Prostate gland (tissue), 2 donors: Measurements from ENCODE around the gene ARID4A.
"Not testable (repeated sequence)": the region's sequence is repeated elsewhere in the genome, so short reads cannot be mapped to it uniquely, and the experiment has no call there.

ENCODE experiments used
- POLR2A ChIP-seq: fragments of 450-650 bp; IDR thresholded peaks from one replicate; pipeline ENCODE4 v1.6.1; 2016; ENCODE audit warnings: antibody characterized with exemption, mild to moderate bottlenecking
- TF ChIP-seq, protein P1 (sequence below), 4 experiments: fragments of 200-600 bp in 2 of 4; fragments of 450-650 bp in 2 of 4; sonication (generic) in 2 of 4; IDR thresholded peaks; 1 replicate in 3 of 4; 2 replicates in 1 of 4; pipeline ENCODE4 v1.5.1; 2016 to 2019; ENCODE audit warnings: antibody characterized with exemption in 4 of 4, mild to moderate bottlenecking in 2 of 4, moderate library complexity in 2 of 4

DNA sequence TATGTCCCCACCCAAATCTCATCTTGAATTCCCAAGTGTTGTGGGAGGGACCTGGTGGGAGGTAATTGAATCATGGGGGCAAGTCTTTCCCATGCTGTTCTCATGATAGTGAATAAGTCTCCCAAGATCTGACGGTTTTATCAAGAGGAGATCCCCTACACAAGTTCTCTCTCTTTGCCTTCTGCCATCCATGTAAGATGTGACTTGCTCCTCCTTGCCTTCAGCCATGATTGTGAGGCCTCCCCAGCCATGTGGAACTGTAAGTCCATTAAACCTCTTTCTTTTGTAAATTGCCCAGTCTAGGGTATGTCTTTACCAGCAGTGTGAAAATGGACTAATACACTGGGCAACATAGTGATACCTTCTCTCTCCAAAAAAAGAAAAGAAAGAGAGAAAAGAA lies 118.6 kb downstream of the ARID4A start:
- not testable (repeated sequence) for TF ChIP-seq POLR2A
- TF ChIP-seq, protein P1, sequence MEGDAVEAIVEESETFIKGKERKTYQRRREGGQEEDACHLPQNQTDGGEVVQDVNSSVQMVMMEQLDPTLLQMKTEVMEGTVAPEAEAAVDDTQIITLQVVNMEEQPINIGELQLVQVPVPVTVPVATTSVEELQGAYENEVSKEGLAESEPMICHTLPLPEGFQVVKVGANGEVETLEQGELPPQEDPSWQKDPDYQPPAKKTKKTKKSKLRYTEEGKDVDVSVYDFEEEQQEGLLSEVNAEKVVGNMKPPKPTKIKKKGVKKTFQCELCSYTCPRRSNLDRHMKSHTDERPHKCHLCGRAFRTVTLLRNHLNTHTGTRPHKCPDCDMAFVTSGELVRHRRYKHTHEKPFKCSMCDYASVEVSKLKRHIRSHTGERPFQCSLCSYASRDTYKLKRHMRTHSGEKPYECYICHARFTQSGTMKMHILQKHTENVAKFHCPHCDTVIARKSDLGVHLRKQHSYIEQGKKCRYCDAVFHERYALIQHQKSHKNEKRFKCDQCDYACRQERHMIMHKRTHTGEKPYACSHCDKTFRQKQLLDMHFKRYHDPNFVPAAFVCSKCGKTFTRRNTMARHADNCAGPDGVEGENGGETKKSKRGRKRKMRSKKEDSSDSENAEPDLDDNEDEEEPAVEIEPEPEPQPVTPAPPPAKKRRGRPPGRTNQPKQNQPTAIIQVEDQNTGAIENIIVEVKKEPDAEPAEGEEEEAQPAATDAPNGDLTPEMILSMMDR (IDR thresholded peaks at IDR 0.05): not testable (repeated sequence)
